Spleen (tissue), 7 donors: Measurements from ENCODE around the gene MUC2.

ENCODE experiments used
- POLR2A ChIP-seq, 3 donors: fragments of 450-650 bp; IDR thresholded peaks; one replicate each; pipeline ENCODE4 v1.5.1; 2017; ENCODE audit warnings: antibody characterized with exemption in 3 of 3, mild to moderate bottlenecking in 1 of 3
- TF ChIP-seq, protein P1 (sequence below), 11 experiments: fragments of 200-600 bp in 7 of 11; fragments of 450-650 bp in 4 of 11; sonication (generic) in 4 of 11; IDR thresholded peaks in 8 of 11; conservative IDR thresholded peaks in 3 of 11; 1 replicate in 7 of 11; 2 replicates in 4 of 11; pipeline versions ENCODE4 v1.4.0 to v1.8.0; 2016 to 2021; ENCODE audit warnings: antibody characterized with exemption in 11 of 11, inconsistent platforms in 4 of 11, mild to moderate bottlenecking in 1 of 11
- donor health status: DM: no; HTN: no; CAD: no; lungs with moderate emphysema.
- donor health status: DM: no; HTN: no; CAD: no.
- donor health status: DM: no; HTN: no; CAD: no.

- TF ChIP-seq POLR2A (IDR thresholded peaks at IDR 0.05): no peak
- TF ChIP-seq, protein P1, sequence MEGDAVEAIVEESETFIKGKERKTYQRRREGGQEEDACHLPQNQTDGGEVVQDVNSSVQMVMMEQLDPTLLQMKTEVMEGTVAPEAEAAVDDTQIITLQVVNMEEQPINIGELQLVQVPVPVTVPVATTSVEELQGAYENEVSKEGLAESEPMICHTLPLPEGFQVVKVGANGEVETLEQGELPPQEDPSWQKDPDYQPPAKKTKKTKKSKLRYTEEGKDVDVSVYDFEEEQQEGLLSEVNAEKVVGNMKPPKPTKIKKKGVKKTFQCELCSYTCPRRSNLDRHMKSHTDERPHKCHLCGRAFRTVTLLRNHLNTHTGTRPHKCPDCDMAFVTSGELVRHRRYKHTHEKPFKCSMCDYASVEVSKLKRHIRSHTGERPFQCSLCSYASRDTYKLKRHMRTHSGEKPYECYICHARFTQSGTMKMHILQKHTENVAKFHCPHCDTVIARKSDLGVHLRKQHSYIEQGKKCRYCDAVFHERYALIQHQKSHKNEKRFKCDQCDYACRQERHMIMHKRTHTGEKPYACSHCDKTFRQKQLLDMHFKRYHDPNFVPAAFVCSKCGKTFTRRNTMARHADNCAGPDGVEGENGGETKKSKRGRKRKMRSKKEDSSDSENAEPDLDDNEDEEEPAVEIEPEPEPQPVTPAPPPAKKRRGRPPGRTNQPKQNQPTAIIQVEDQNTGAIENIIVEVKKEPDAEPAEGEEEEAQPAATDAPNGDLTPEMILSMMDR (IDR thresholded peaks at IDR 0.05 in 8 of 11, conservative IDR thresholded peaks at IDR 0.05 in 3 of 11): no peak
Observed at GRCh38 chr11:1082346-1082727, 7.7 kb downstream of the MUC2 start.
